ENCODE measurements around the gene PROC.
"Not testable (repeated sequence)": the region's sequence is repeated elsewhere in the genome, so short reads cannot be mapped to it uniquely, and the experiment has no call there.

The PROC gene

DNA sequence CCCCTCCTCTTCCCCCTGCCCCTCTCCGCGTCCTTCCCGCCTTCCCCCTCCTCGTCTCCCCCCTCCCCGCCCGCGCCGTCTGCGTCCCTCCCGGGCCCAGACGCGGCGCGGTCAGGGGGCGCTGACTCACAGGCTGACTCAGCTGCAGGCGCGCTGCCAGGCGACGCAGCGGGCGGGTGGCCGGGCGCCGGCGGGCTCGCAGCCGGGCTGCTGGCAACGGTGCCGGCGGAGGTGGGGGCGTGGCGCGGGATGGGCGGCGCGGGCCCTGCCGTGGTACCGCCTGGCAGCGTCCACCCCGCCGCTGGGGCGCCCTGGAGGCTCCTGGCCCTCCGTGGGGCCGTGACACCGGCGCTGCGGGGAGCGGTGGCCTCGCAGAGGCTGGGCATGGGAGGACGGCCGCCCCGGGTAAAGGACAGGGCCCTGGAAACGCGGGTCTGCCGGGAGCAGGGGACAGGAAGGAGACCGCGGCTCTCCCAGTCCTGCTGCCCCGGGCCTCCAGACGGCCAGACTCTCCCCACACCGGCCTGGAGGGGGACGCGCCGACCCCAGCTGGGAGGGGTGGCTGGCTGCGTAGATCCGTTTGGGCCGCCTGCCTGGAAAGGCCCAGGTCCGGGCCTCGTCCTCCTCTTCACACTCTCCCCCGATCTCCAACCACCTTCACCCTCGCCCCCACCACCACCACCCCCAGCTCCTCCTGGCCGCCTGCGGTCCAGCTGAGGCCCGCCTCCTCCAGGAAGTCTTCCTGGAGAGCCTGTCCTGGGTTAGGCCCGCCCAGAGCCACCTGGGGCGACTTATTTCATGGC, 10.0 kb upstream of the PROC start:
- Histone ChIP-seq H3K36me3 (no peaks in the 10 kb centered on the region), H3K27me3 (no peaks in the 10 kb centered on the region), H3K4me3 (ENCODE audit: low read depth in 1 of 2, low read length in 1 of 2) (peak overlapping the region; percentile 60 to 72), H3K9me3 (no peaks in the 10 kb centered on the region), H3K27ac (peak overlapping the region; percentile 95), H3K4me1 (ENCODE audit: control insufficient read depth in 1 of 2, insufficient read depth in 1 of 2, low read depth in 1 of 2, low read length in 1 of 2) (peaks cover 44% of the 10 kb centered on the region in 2 experiments)
- TF ChIP-seq, protein P1, sequence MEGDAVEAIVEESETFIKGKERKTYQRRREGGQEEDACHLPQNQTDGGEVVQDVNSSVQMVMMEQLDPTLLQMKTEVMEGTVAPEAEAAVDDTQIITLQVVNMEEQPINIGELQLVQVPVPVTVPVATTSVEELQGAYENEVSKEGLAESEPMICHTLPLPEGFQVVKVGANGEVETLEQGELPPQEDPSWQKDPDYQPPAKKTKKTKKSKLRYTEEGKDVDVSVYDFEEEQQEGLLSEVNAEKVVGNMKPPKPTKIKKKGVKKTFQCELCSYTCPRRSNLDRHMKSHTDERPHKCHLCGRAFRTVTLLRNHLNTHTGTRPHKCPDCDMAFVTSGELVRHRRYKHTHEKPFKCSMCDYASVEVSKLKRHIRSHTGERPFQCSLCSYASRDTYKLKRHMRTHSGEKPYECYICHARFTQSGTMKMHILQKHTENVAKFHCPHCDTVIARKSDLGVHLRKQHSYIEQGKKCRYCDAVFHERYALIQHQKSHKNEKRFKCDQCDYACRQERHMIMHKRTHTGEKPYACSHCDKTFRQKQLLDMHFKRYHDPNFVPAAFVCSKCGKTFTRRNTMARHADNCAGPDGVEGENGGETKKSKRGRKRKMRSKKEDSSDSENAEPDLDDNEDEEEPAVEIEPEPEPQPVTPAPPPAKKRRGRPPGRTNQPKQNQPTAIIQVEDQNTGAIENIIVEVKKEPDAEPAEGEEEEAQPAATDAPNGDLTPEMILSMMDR (IDR thresholded peaks at IDR 0.05): peak; percentile 47

DNA sequence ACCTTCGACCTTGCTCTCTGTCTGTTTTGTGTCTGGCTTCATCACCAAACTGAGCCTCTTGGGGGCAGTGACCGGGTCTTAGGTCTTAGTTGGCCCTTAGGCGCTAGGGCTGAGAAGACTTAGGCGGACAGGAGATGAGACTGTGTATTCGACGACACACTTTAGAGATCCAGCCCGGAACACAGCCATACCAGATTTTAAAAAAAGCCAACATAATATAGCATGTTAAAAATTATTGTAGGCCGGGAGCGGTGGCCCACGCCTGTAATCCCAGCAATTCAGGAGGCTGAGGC, 9.5 kb upstream of the PROC start:
- Histone ChIP-seq H3K4me1 (ENCODE audit: control insufficient read depth in 1 of 2, insufficient read depth in 1 of 2, low read depth in 1 of 2, low read length in 1 of 2) (peaks cover 50% of the 10 kb centered on the region in 2 experiments), H3K4me3 (ENCODE audit: low read depth in 1 of 2, low read length in 1 of 2) (peak overlapping the region; percentile 60 to 72), H3K27me3 (no peaks in the 10 kb centered on the region), H3K27ac (peak overlapping the region; percentile 95), H3K9me3 (no peaks in the 10 kb centered on the region), H3K36me3 (no peaks in the 10 kb centered on the region)
- TF ChIP-seq, protein P1 (IDR thresholded peaks at IDR 0.05): no peak

DNA sequence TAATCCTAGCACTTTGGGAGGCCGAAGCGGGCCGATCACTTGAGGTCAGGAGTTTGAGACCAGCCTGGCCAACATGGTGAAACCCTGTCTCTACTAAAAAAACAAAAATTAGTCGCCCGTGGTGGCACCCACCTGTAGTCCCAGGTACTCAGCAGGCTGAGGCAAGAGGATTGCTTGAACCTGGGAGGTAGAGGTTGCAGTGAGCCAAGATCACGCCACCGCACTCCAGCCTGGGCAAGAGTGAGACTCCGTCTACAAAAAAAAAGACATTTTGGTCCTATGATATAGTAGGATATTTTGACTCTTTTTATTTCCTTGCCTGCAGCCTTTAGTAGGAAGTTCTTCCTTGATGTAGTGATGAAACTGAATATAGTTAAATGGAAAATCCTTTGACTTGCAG, 8.5 kb upstream of the PROC start:
- H3K27me3 ChIP-seq; H3K36me3 ChIP-seq; H3K9me3 ChIP-seq; H3K4me3 ChIP-seq (ENCODE audit: low read depth in 1 of 2, low read length in 1 of 2): not testable (repeated sequence)
- H3K4me1 ChIP-seq (ENCODE audit: control insufficient read depth in 1 of 2, insufficient read depth in 1 of 2, low read depth in 1 of 2, low read length in 1 of 2): peaks cover 57 to 58% of the 10 kb centered on the region in 2 experiments
- peak overlapping the region; percentile 93 for H3K27ac ChIP-seq

DNA sequence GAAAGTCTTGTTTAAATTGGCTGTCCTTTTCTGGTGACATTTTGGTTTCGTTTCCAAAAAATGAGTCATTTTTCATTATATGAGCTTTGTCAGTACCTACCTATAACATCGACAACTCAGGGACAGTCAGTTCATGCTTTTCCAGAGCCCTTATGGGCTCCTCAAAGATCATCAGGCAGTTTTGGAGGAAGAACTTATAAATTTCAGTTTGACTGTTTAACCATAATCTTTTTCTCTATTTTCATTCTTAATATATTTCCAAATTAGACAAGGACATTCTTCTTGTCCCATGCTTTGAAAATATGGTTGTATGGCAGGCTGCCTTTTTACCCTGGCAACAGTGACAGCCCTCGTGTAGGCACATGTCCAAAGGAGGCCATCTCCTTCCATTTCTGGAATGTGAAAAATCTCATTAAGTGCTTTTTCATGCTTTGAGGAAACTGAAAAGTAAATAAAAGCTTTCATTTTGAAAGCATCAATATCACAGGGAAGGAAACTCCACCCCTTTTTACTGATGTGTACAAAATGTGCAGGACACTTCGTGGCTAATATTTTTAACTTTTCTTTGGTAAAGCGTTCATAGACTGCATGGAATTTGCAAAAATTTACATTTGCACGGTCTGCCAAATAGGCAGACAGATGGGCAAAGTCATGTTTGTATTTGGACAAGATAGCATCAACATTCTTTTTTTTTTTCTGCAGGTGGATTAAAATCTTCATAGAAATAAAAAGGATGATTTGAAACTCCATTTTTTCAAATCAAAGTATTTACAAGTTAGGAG, 7.2 kb upstream of the PROC start:
- no peaks in the 10 kb centered on the region for H3K27me3 ChIP-seq
- no peaks in the 10 kb centered on the region for H3K9me3 ChIP-seq
- H3K27ac ChIP-seq: peak overlapping the region; percentile 93
- TF ChIP-seq, protein P1 (IDR thresholded peaks at IDR 0.05): no peak
- H3K36me3 ChIP-seq: no peaks in the 10 kb centered on the region
- H3K4me1 ChIP-seq (ENCODE audit: control insufficient read depth in 1 of 2, insufficient read depth in 1 of 2, low read depth in 1 of 2, low read length in 1 of 2): peaks cover 71% of the 10 kb centered on the region in 2 experiments
- H3K4me3 ChIP-seq (ENCODE audit: low read depth in 1 of 2, low read length in 1 of 2): peak overlapping the region; percentile 37 to 52

DNA sequence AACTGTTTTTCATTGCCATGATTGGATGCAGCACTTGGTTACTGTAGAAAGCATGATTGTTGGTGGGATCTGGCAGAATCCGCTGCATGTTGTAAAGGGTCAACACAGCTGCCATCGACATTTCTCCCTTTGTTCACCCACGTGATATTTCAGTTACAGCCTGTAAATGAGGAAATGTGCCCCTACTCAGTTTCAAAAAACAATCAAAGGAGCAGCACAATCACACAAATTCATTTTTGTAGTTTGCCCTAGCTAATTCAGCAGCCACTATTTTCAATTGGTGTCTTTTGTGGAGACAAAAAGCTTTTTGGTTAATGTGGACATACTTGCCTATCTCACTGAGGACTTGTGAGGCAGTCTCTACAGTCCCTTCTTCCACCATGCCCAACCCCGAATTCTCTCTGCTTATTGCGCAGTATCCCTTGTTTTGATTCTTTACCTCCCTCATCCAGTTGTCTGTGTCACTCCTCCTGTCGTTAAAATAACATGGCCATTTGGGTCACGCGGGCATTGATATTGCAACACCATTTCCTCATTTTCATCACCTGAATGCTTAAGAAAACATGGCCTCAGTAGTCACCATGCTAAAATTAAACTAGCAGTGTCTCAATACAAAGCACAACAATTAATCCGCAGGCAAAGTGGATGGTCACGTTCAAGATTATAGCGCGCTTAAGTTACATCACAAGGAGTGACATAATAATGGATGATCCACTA, 6.4 kb upstream of the PROC start:
- H3K27me3 ChIP-seq: no peaks in the 10 kb centered on the region
- H3K4me3 ChIP-seq (ENCODE audit: low read depth in 1 of 2, low read length in 1 of 2): peak overlapping the region; percentile 37 to 52
- peak overlapping the region; percentile 93 for H3K27ac ChIP-seq
- TF ChIP-seq, protein P1 (IDR thresholded peaks at IDR 0.05): peak; percentile 26
- H3K9me3 ChIP-seq: no peaks in the 10 kb centered on the region
- peaks cover 78% of the 10 kb centered on the region in 2 experiments for H3K4me1 ChIP-seq (ENCODE audit: control insufficient read depth in 1 of 2, insufficient read depth in 1 of 2, low read depth in 1 of 2, low read length in 1 of 2)
- H3K36me3 ChIP-seq: no peaks in the 10 kb centered on the region
